ENCODE results near the gene CIROP.

GRCh38 chr14:23103581-23103980 lies 1.2 kb downstream of the CIROP start:
- TF ChIP-seq, protein P1, sequence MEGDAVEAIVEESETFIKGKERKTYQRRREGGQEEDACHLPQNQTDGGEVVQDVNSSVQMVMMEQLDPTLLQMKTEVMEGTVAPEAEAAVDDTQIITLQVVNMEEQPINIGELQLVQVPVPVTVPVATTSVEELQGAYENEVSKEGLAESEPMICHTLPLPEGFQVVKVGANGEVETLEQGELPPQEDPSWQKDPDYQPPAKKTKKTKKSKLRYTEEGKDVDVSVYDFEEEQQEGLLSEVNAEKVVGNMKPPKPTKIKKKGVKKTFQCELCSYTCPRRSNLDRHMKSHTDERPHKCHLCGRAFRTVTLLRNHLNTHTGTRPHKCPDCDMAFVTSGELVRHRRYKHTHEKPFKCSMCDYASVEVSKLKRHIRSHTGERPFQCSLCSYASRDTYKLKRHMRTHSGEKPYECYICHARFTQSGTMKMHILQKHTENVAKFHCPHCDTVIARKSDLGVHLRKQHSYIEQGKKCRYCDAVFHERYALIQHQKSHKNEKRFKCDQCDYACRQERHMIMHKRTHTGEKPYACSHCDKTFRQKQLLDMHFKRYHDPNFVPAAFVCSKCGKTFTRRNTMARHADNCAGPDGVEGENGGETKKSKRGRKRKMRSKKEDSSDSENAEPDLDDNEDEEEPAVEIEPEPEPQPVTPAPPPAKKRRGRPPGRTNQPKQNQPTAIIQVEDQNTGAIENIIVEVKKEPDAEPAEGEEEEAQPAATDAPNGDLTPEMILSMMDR (IDR thresholded peaks at IDR 0.05) = no peak
- TF ChIP-seq POLR2A (IDR thresholded peaks at IDR 0.05) (no peak), POLR2AphosphoS5 (IDR thresholded peaks at IDR 0.05) (no peak)

Measured in suprapubic skin (tissue), 4 donors.